ENCODE measurements around the gene S100Z. TPM values are rescaled to one million over a fixed set of nuclear protein-coding genes. Genes with fewer than 3 reads are reported as not detected.
A peak's percentile ranks its signal among the peaks of the same experiment; 100 is the strongest.

S100Z gene
- total and polyA plus RNA-seq, 8 donors = 0.08 to 0.89 TPM; not detected in 6

DNA sequence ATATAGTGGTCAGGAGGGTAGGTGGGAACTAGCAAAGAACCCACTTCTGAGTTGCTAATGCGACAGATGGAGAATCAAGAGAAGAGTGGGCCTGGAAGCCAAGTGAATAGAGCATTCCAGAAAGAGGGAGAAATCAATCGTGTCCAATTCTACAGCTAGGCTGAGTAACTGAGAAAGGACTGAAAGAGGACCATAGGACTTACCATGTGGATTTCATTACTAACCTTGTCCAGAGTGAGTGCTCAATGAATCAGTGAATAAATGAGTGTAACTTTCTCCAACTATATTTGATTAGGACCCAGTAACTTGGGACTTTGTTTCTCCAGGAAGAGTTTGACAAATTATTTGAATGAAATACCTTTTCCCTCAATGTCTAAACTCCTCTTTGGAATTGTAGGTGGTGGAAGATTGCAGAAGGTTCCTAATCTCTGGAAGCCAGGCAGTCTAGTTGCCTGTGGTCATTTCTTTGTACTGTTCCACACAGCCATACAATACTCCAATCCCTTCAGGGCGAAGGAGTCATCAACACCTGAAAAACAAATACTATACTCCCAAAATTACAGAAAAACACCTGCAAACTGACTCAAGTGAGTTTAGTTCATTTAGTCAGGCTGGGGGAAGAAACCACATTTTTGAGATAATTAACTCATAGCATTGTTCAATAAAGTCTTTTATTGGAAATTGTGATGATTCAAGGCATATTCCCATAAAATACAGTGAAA is 33.5 kb upstream of the S100Z start:
- WGBS, 5 donors = 84 to 91% (median 86%) methylated on average over 3 of the region's 3 CpGs
- no peaks in the 10 kb centered on the region for H3K9me3 ChIP-seq
- peaks cover 3 to 25% (median 9%) of the 10 kb centered on the region in 3 donors for H3K27me3 ChIP-seq
- intact Hi-C loops (cut with DNase I; ENCODE audit: low total_unique reads) = no loop called here
- no peak overlapping the region for H3K27ac ChIP-seq
- H3K36me3 ChIP-seq = no peaks in the 10 kb centered on the region
- DNase-seq = no peak
- TF ChIP-seq EP300 (IDR thresholded peaks at IDR 0.05) (no peak), POLR2AphosphoS5 (IDR thresholded peaks at IDR 0.05) (no peak), POLR2A (IDR thresholded peaks at IDR 0.05) (no peak), CTCF (IDR thresholded peaks at IDR 0.05) (no peak)
- peaks cover 0 to 22% (median 21%) of the 10 kb centered on the region in 4 donors for H3K4me1 ChIP-seq
- no peak overlapping the region for H3K4me3 ChIP-seq

DNA sequence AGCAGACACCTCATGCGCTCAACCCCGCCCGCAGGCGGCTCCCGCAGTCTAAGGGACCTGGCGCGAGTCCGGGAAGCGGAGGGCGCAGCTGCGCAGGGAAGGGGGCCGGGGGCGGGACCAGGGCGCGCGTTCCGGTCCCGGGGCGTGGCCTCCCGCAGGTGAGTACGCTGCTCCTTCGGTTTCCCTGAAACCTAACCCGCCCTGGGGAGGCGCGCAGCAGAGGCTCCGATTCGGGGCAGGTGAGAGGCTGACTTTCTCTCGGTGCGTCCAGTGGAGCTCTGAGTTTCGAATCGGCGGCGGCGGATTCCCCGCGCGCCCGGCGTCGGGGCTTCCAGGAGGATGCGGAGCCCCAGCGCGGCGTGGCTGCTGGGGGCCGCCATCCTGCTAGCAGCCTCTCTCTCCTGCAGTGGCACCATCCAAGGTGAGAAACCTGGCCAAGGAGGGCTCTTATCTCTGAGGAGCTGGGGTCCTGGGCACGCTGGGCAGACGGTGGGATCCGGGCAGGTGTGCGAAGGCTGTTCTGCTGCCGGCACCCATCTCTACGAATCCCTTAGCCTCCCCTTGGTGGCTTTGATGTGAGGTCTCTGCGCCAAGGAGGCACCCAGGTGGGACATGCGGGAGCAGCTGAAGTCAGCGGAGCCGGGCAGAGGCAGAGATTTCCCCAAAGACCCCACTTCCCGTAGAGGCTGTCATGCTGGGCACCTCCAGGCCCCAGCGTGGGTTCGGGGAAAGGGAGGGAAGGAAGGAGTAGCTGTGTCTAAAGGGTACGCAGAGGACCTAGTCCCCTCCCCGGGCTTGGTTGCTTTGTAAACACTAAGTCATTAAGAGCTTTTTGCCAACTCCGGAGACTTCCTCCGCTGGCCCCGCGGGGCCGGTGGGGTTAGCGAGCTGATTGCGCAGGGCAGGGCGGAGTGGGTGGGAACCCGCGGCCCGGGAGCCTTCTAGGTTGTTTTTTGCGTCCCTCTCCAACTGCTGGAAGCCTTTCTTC is 30.7 kb upstream of the S100Z start, which contains the start of gene F2RL1:
F2RL1 (plus strand) TSS at position 187 of the 988 bp plus-strand sequence; CDS start at position 340, 153 bp downstream.
- DNase-seq = peak; percentile 94 to 96
- H3K36me3 ChIP-seq = no peaks in the 10 kb centered on the region
- no peak for TF ChIP-seq EP300 (IDR thresholded peaks at IDR 0.05)
- peak in 2 of 3 donors; percentile 95 to 96 for TF ChIP-seq POLR2AphosphoS5 (IDR thresholded peaks at IDR 0.05)
- no peak for TF ChIP-seq CTCF (IDR thresholded peaks at IDR 0.05)
- peak in 1 of 4 donors; percentile 82 for TF ChIP-seq POLR2A (IDR thresholded peaks at IDR 0.05)
- peak within 1 kb of the TSS; percentile 53 to 75 (median 66) for H3K4me3 ChIP-seq
- H3K9me3 ChIP-seq = no peaks in the 10 kb centered on the region
- 0 to 3% (median 1%) methylated on average over 27 to 72 of the region's 72 CpGs for WGBS, 5 donors
- peak within 1 kb of the TSS; percentile 83 to 92 (median 89) for H3K27ac ChIP-seq
- intact Hi-C loops (cut with DNase I; ENCODE audit: low total_unique reads) = no loop called here
- peaks cover 3 to 25% (median 9%) of the 10 kb centered on the region in 3 donors for H3K27me3 ChIP-seq
- peaks cover 0 to 34% (median 22%) of the 10 kb centered on the region in 4 donors for H3K4me1 ChIP-seq

GRCh38 chr5:76819851-76820525 is 29.8 kb upstream of the S100Z start:
- TF ChIP-seq EP300 (IDR thresholded peaks at IDR 0.05) (no peak), POLR2AphosphoS5 (IDR thresholded peaks at IDR 0.05) (no peak), POLR2A (IDR thresholded peaks at IDR 0.05) (no peak), CTCF (IDR thresholded peaks at IDR 0.05) (no peak)
- 15 to 25% (median 23%) methylated on average over 19 to 31 of the region's 31 CpGs for WGBS, 5 donors
- intact Hi-C loops (cut with DNase I; ENCODE audit: low total_unique reads) = no loop called here
- peak overlapping the region; percentile 53 to 75 (median 66) for H3K4me3 ChIP-seq
- H3K9me3 ChIP-seq = peaks cover 0 to 1% (median 0%) of the 10 kb centered on the region in 4 donors
- H3K27me3 ChIP-seq = peaks cover 3 to 25% (median 9%) of the 10 kb centered on the region in 3 donors
- peak; percentile 56 for DNase-seq
- no peaks in the 10 kb centered on the region for H3K36me3 ChIP-seq
- H3K4me1 ChIP-seq = peaks cover 0 to 34% (median 22%) of the 10 kb centered on the region in 4 donors
- peak overlapping the region; percentile 83 to 92 (median 89) for H3K27ac ChIP-seq

Measured in stomach (tissue), 9 donors.